AG09319 (cell line): Measurements from ENCODE around the gene GRIN2A.

Experiments used
- DNase-seq: peaks from one replicate; pipeline ENCODE4 v3.0.0-alpha.2; 2010; ENCODE audit warnings: low read depth; ENCODE audit errors: extremely low read depth
- TF ChIP-seq, protein P1 (sequence below): IDR thresholded peaks from 2 replicates; pipeline ENCODE4 v1.5.1; 2011; ENCODE audit warnings: low read depth, mild to moderate bottlenecking, inconsistent platforms, low read length, moderate library complexity

Gene GRIN2A

DNA sequence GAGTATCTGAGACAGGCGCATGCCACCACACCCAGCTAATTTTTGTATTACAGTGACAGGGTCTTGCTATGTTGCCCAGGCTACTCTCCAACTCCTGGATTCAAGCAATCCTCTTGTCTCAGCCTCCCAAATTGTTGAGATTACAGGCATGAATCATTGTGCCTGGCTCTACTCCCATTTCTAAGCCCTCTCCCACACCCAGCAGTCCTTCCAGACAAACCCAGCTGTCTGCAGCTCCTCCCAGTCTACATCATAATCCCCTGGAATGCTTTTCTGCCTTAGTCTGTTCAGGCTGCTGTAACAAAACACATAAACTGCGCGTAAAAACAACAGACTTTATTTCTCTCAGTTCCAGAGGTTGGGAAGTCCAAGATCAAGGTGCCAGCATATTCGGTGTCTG is 144.5 kb downstream of the GRIN2A start:
- no peak for DNase-seq
- TF ChIP-seq, protein P1, sequence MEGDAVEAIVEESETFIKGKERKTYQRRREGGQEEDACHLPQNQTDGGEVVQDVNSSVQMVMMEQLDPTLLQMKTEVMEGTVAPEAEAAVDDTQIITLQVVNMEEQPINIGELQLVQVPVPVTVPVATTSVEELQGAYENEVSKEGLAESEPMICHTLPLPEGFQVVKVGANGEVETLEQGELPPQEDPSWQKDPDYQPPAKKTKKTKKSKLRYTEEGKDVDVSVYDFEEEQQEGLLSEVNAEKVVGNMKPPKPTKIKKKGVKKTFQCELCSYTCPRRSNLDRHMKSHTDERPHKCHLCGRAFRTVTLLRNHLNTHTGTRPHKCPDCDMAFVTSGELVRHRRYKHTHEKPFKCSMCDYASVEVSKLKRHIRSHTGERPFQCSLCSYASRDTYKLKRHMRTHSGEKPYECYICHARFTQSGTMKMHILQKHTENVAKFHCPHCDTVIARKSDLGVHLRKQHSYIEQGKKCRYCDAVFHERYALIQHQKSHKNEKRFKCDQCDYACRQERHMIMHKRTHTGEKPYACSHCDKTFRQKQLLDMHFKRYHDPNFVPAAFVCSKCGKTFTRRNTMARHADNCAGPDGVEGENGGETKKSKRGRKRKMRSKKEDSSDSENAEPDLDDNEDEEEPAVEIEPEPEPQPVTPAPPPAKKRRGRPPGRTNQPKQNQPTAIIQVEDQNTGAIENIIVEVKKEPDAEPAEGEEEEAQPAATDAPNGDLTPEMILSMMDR = no peak

DNA sequence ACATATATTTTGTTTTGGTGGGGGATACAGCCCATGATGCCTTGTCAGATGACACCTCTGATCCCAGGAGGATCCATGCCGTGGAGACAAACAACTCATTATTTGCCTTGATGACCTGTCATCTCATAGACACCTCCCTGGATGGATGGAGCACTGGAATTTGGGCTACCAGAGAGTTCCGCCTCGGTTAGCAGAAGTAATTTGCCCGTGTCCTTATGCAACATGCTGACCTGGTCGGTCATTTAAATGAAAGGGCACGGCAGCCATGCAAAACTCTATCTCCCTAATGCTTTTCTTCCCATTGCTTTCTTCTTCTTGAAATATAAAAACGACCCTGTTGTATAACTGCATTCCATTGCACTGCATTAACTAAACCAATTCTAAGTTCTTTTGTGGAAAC is 145.3 kb downstream of the GRIN2A start:
- TF ChIP-seq, protein P1 = no peak
- no peak for DNase-seq

DNA sequence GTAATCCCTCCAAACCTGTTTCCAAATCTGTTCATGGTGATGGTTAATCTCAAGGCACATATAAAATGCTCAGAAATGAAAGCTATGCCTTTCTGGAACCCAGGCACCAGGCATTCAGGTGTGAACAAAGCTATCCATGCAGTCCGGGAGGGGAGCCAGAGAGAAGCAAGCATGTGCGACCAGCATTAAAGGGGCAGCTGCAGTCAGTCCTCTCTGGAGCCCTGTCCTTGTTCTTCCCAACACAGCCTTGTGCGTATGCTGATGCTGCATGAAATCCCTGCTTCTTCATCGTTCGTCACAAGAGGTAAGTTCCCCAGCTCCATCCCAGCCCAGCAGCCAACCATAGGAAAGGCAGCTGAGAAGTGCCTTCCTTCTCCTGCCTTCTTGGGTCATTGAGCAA is 148.7 kb downstream of the GRIN2A start:
- TF ChIP-seq, protein P1 = no peak
- no peak for DNase-seq

DNA sequence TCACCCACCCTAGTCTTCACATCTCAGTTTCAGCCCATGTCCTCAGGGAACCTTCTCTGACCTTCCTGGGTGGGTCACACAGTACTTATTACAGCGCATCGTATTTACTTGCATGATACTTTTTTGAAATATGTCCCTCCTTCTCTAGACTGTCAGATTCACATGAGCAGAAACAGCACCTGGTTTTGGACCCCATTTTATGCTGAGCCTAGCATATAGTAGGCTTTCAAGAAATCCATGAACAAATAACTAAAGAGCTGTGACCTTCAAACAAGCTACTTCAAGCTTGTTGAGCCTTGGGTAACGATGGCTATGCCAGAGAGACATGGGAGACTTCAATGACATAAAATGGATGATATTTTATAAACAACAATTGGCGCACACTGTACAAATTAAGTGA is 150.3 kb downstream of the GRIN2A start:
- no peak for DNase-seq
- TF ChIP-seq, protein P1 = no peak

DNA sequence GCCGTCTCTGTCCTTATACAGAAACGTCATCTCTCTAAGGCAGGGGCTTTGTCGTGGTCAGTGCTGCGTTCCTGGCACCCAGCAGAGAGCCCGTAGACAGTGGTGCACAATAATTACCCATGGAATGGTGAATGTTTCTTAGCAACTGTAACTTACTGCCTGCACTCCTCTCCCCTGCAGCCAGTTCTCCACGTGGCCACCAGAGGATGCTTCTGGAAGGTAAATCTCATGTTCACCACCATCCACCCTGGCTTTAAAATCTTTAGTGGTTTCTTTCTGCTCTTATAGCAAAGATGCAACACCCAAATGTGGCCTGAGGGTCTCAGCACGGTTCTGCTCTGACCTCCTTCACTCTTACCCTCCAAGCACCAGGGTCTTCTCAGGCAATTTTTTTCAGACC is 150.8 kb downstream of the GRIN2A start:
- peak; percentile 5 for DNase-seq
- TF ChIP-seq, protein P1 = peak; percentile 87

DNA sequence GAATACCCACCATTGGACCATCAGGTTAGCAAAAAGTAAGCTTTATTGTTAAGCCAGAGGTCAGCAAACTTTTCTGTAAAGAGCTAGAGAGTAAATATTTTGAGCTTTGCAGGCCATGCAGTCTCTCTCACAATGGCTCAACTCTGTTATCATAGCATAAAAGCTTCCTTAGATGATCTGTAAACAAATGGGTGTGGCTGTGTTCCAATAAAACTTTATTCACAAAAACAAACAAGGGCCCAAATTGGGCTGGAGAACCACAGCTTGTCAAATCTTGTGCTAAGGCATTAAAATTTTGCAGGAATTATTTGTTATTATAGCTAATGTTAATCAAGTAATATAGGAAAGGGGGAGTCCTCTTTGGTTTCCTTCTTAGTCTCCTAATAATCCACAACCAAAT is 153.6 kb downstream of the GRIN2A start:
- no peak for DNase-seq
- TF ChIP-seq, protein P1 = no peak

DNA sequence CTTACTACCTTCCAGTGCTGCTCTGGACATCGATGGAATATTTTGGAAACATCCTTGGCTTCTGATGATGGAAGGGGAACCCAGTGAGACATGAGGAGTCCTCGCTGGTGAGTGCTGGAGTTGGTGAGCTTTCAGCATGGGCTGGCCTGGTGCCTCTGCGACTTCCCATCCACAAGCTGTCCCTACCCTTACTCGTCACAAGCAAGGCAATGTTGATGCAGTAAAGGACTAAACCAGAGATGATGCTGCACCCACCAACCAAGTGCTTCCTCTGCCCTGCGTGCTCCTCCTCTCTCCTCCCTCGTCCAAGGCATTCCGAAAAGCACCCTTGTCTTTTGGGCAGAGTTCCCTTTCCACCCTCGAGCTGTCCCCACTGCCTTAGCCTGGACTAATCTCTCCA is 154.7 kb downstream of the GRIN2A start:
- TF ChIP-seq, protein P1 = no peak
- DNase-seq = no peak
